GM19463 (cell line): ENCODE data around the gene CCDC43.
"Not testable (repeated sequence)": the region's sequence is repeated elsewhere in the genome, so short reads cannot be mapped to it uniquely, and the experiment has no call there.

Experiments
- ATAC-seq: cut with Tn5 transposase; IDR thresholded peaks from one replicate; pipeline ENCODE4 v1.9.1; 2021; ENCODE audit warnings: mild to moderate bottlenecking, moderate library complexity; ENCODE audit not compliant: unreplicated experiment

The CCDC43 gene

GRCh38 chr17:44672479-44673093, 17.0 kb downstream of the CCDC43 start:
- no peak for ATAC-seq

DNA sequence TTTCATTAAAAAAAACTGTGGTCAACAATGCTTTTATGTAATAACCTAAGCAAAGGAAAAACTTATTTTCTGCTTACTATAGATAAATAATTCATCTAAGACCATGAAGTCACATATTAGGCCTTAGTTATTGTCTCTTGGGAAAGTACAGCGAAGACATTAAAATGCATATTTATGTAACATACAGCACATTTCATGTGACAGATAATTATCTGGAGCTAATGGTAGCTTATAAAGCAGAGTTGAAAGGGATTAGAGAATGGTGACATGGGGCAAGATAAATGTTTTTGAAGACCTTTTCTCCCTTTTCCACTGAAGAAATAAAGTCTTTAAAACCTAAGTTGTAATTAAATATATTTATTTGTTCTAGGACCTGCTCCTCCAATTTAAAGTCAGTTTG, 23.6 kb downstream of the CCDC43 start:
- ATAC-seq: no peak

DNA sequence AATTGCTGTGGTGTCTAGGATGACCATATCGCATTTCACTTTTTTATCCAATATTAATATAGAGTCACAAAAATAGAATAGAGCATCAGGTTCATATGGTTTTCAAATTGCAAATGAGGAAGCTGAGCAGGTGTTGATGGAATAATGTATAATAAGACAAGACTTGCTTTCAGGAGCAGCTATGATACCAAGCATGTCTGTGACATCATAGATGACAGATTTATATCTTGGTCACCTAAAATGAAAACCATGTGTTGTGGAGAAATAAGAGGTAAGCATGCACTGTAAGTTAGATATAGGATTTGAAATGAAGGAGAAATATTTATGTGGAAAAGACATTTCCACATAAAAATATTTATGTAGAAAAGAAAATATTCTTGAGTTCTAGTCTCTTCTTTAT, 24.7 kb downstream of the CCDC43 start:
- ATAC-seq: no peak

DNA sequence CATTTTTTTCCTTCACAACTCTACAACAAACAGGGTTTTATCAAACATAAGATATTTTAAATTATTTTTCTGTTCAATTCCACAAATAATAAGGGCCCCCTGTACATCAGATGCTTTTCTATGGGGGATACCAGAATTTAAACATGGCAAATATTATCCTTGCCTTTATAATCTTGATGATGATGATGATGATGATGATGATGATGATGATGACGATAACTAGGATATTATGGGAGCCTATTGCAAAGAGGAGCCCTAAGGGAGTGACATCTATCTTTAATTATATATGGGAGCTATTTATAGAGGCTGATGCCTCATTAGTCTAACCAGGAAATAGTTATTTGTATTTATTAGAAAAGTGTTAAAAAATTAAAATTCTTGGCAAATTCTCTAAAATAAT, 26.5 kb downstream of the CCDC43 start:
- no peak for ATAC-seq

GRCh38 chr17:44661835-44662234, 27.7 kb downstream of the CCDC43 start:
- ATAC-seq: no peak

GRCh38 chr17:44655983-44656710, 33.4 kb downstream of the CCDC43 start, which contains the start of gene MEIOC:
Gene MEIOC (plus strand): TSS chr17:44656468. CDS start chr17:44656614, 146 bp downstream.
- ATAC-seq: no peak

DNA sequence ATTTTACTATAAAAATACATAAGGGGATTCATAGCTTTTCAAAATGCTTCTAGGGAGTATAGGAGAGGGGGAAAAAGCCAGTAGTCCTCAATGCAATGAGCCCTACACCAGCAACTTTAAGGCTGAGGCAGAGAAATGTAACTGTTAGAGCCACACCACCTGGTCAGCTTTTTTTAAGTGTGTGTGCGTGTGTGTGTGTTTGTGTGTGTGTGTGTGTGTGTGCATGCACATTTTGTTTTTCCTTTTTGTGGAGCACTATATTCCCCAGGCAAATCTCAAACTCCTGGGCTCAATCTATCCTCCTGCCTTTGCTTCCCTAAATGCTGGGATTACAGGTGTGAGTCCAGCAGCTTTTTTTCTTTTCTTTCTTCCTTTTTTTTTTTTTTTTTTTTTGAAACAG, 35.6 kb downstream of the CCDC43 start:
- no peak for ATAC-seq

DNA sequence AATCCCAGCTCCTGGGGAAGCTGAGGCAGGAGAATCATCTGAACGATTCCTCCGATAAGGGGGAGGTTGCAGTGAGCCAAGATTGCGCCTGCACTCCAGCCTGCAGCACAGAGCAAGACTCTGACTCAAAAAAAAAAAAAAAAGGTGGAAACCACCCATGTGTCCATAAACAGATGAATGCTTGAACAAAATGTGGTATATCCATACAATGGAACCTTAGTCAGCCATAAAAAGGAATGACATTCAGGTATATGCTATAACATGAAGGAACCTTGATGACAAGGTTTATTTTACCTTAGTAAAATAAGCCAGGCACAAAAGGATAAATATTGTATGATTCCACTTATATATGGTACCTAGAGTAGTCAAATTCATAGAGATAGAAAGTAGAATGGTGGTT, 36.2 kb downstream of the CCDC43 start:
- no peak for ATAC-seq

- no peak for ATAC-seq
These were observed 36.8 kb downstream of the CCDC43 start for GRCh38 chr17:44652727-44653126.

- no peak for ATAC-seq
These were observed 38.3 kb downstream of the CCDC43 start for GRCh38 chr17:44651228-44651627.

GRCh38 chr17:44648963-44649362, 40.6 kb downstream of the CCDC43 start:
- ATAC-seq: no peak

DNA sequence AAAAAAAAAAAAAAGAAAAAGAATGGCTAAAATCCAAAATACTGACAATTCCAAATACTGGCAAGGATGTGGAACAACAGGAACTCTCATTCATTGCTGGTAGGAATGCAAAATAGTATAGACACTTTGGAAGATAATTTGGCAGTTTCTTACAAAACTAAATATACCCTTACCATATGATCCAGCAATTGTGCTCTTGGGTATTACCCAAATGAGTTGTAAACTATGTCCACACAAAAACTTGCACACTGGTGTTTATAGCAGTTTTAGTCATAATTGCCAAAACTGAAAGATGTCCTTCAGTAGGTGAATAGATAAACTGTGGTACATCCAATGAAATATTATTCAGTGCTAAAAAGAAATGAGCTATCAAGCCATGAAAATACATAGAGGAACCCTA, 41.8 kb downstream of the CCDC43 start:
- no peak for ATAC-seq

- ATAC-seq: no peak
These were observed 43.3 kb downstream of the CCDC43 start for GRCh38 chr17:44646280-44646679.

GRCh38 chr17:44645341-44645740, 44.2 kb downstream of the CCDC43 start:
- no peak for ATAC-seq

GRCh38 chr17:44642834-44643233, 46.7 kb downstream of the CCDC43 start:
- ATAC-seq: no peak

GRCh38 chr17:44637066-44637465, 52.5 kb downstream of the CCDC43 start:
- no peak for ATAC-seq

DNA sequence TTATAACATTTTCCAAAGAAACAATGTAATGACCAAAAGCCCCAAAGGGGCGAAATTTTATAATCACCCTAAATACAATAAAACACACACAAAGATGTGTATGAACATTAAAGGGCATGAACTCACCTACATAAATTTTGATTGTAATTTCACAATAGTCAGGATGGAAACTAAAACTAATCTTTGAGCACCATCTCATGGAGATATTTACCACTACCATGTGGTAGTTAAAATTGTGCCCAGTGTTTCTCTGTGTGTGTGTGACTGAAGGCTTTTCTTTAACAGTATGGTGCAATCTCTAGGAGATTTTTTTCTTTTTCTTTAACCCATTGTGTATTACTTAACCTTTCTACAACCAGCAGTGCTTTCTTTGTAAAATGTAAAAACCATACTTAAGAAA, 53.0 kb downstream of the CCDC43 start:
- no peak for ATAC-seq

- ATAC-seq: not testable (repeated sequence)
These were observed 55.2 kb downstream of the CCDC43 start for GRCh38 chr17:44634401-44634800.

GRCh38 chr17:44633998-44634397, 55.6 kb downstream of the CCDC43 start:
- ATAC-seq: no peak

GRCh38 chr17:44630703-44631102, 58.9 kb downstream of the CCDC43 start:
- ATAC-seq: no peak

- ATAC-seq: no peak
These were observed 60.3 kb downstream of the CCDC43 start for GRCh38 chr17:44629314-44629713.
